ENCODE measurements around the gene TRNAU1AP. TPM values are rescaled to one million over a fixed set of nuclear protein-coding genes. Genes with fewer than 3 reads are reported as not detected.

The TRNAU1AP gene
- total and polyA plus RNA-seq, 2 of the 13 experiments (the other 11 are each of a cell fraction or from before 2014, with no cell fraction given) = 29.0 to 42.9 TPM

- TF ChIP-seq RBAK (CRISPR knock-in tag; IDR thresholded peaks at IDR 0.05) (no peak), ZNF253 (CRISPR knock-in tag; IDR thresholded peaks at IDR 0.05; ENCODE audit: borderline replicate concordance) (no peak), REL (CRISPR knock-in tag; conservative IDR thresholded peaks at IDR 0.05) (no peak), NFE2 (CRISPR knock-in tag; IDR thresholded peaks at IDR 0.05) (no peak), ZNF335 (CRISPR knock-in tag; IDR thresholded peaks at IDR 0.05) (peak; percentile 77; the same call in 1 of the 2 replicates), DR1 (CRISPR knock-in tag; IDR thresholded peaks at IDR 0.05) (no peak), PPARG (CRISPR knock-in tag; conservative IDR thresholded peaks at IDR 0.05) (0 out of 2 replicates have a peak, but pooled peaks have one; percentile 27), USF2 (IDR thresholded peaks at IDR 0.05; ENCODE audit: low read depth, low read length) (no peak), USF2 (CRISPR knock-in tag; IDR thresholded peaks at IDR 0.05; ENCODE audit: borderline replicate concordance) (no peak), ZNF660 (CRISPR knock-in tag; IDR thresholded peaks at IDR 0.05; ENCODE audit: borderline replicate concordance, low read depth) (no peak), IRF1 (CRISPR knock-in tag; IDR thresholded peaks at IDR 0.05; ENCODE audit: low read depth) (no peak), SRSF1 (optimal IDR thresholded peaks at IDR 0.05; ENCODE audit: low read depth, low read length) (no peak), ARID2 (CRISPR knock-in tag; IDR thresholded peaks at IDR 0.05; ENCODE audit: borderline replicate concordance) (no peak), HNF1B (CRISPR knock-in tag; IDR thresholded peaks at IDR 0.05) (peak; percentile 61; the same call in 1 of the 2 replicates), ZNF282 (IDR thresholded peaks at IDR 0.05; ENCODE audit: partially characterized antibody) (no peak), ZNF292 (CRISPR knock-in tag; IDR thresholded peaks at IDR 0.05; ENCODE audit: borderline replicate concordance, low read depth) (no peak), ELF3 (CRISPR knock-in tag; IDR thresholded peaks at IDR 0.05) (peak; percentile 48), ZNF414 (CRISPR knock-in tag; IDR thresholded peaks at IDR 0.05) (no peak), MYPOP (CRISPR knock-in tag; IDR thresholded peaks at IDR 0.05) (0 out of 2 replicates have a peak, but pooled peaks have one; percentile 47), ZNF12 (CRISPR knock-in tag; IDR thresholded peaks at IDR 0.05) (no peak), ZBTB7B (CRISPR knock-in tag; IDR thresholded peaks at IDR 0.05) (peak; percentile 59; the same call in 1 of the 2 replicates), ZNF430 (CRISPR knock-in tag; IDR thresholded peaks at IDR 0.05) (peak; percentile 66; the same call in 1 of the 2 replicates)
- TF ChIP-seq, protein P1, sequence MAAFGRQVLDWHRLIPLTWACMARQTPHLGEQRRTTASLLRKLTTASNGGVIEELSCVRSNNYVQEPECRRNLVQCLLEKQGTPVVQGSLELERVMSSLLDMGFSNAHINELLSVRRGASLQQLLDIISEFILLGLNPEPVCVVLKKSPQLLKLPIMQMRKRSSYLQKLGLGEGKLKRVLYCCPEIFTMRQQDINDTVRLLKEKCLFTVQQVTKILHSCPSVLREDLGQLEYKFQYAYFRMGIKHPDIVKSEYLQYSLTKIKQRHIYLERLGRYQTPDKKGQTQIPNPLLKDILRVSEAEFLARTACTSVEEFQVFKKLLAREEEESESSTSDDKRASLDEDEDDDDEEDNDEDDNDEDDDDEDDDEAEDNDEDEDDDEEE (CRISPR knock-in tag; IDR thresholded peaks at IDR 0.05) = no peak
Observed at GRCh38 chr1:28591708-28592320, 38.9 kb downstream of the TRNAU1AP start, which contains the start of gene RAB42 (continued).
